T follicular helper cell (primary cell): ENCODE measurements around the gene DEPP1.

ENCODE experiments used
- DNase-seq: peaks from one replicate; pipeline ENCODE4 v3.0.0-alpha.2; 2020; ENCODE audit warnings: low read depth

The DEPP1 gene

DNA sequence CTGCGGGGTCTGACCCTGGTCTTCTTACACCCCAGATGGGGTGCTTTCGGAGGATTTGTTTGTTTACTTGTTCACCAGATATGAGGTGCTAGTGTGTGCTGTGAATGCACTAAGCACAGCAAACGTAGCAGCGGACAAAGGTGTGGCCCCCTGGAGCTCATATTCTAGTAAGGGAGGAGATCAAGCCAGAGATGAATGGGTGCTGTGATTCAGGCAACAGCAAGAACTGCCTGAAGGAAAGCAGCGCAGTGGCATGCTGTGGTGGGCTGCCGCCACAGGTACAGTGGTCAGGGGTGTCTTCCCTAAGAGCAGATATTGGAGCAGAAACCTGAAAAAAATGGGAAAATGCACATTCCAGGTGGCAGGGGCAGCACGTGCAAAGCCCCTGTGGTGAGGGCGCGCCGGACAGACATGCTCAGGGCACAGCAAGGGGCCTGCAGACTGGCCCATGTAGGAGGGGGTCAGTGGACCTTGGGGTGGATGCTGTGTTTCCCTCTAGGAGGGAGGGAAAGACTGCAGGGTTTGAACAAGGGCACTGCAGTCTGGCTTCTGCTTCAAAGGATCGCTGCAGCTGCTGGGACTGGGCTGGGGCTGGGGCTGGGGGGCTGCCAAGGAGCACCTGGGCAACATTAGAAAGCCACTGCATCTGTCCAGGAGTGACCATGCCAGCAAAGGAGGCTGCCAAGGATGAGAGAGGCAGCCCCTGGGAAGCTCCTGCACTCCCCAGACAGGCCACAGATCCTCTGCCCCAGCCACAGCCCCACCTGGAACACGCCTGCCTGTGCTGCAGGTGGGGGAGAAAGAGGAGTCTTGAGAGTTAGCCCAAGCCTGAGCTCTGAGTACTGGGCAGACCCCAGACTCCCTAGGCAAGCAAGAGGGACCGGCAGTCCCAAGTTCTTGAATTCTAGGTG is 927 bp upstream of the DEPP1 start:
- no peak for DNase-seq

DNA sequence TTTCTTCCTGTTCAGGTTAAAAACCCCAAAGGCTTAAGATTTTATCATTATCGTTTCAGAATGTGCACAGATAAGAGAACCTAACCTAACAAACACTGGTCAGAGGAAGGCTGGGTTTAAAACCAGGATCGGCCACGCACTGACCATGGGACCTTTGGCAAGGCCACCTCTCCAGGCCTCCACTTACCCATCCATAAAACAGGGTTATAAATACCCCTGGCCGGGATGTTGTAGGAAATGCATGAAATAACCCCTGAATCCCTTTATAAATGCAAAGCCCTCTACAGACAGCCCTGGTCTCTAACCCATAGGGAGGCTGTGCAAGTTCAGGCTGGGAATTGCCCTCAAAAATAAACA is 418 bp downstream of the DEPP1 start:
- DNase-seq = no peak

DNA sequence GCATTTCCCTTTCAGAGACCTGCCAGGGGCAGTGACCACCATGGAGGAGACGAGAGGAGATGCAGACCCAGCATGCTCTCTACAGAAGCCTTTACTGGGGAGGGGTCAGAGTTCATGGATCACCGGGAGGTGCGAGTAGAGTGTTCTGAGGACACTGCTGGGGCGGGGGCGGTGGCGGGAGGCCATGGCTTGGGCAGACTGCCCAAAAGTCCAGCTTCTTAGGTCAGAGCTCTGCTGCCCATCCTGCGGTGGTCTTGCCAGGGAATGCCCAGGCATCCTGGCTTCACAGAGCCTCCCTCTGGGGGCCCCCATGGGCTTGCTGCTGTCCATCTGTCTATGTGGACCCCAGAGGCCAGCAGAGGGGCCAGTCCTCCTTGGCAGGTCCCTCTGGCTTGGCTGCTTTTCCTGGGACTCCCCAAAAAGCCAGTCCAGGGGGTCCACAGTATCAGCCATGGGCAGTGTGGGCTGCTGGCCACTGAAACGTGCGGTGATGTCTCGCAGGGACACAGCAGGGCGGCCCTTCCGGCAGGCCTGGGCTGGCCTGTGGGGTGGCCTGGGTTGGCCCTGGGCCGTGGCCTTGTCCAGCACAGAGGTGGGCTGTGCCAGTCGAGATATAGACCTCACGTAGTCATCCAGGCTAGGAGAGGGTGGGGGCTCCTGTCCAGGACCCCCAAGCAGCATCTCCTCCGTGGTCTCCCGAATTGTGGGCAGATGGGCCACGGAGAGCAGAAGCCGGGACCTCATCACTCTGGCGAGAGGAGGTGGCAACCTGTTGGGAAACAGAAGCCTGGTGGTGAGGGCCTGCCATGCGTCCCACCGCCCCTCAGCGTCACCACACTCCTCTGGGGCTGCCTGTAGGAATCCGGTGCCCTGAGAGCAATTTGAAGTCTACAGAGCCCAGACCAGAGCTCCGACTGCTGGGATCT is 1.1 kb downstream of the DEPP1 start:
- no peak for DNase-seq

DNA sequence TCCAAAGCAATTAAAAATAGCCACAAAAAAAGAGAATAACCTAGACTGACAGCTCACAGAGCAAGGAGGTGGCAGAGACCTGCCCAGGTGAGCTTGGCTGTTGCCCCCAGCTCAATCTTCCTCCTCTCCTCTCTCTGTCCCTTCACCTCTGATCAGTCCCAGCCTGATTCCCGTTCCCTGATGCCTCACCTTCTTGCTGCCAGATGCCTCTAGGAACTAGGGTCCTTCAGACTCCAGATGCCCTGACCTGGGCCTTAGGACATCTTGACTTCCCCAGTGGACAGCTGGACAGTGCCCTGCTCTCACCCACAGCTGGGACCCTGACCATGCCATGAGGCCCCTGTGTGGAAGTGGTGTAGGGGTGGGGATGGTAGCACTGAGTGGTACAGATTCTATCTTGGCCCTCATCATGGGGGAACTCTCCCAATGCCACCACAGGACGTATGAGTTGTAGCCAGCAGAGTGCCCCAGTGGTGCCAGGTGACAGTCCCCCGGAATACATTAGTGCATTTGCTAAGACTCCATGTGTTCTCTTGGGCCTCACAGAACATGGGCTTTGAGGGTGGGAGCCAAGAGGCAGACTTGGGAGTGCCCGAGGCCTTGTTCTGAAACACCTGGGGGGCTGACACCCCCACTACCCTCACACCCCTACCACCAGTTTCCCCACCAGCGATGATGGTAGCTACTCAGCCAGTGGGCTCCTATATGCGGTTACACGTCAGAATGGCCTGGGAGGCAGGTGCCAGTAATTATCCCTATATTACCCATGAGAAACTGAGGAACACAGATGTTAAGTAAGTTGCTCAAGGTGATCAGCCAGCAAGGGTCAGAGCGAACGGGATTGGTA is 2.0 kb downstream of the DEPP1 start:
- no peak for DNase-seq

DNA sequence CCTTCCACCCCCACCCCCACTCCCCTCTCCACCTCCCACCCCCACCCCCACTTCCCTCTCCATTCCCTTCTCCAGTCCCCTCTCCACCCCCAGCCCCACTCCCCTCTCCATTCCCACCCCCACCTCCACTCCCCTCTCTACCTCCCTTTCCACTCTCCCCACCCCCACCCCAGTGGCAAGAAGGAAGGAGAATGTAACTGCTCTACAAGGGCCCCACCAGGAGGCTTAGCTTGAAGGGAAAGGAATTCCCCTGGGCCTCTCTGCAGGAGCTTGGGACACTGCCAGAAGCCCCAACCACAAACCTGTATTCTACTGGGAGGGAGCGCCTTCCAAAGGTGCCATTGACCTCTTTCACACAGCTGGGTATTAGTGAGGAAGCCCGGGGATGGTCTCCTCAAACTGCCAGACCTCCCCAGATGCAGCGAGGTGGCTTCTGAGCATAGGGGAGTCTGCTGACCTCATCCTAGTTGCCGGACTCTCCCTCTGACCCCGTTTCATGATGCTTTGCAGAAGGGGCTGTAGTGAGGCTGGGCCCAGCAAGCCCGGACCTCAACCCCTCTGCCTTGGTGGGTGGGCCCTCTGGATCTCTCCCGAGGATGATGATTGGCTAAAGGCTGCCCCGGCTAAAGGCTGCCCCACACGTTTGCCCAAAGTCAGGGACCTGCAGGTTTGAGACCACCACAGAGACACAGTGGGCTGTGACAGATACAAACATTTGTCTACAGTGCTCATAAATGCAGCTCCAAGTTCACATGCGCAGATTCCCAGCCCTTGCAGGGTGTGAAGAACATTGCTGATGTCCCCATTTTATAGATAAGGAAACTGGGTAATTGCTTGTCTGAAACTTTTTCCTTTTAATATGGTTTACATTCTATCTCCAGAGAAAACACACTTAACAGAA is 2.9 kb downstream of the DEPP1 start:
- DNase-seq = no peak

DNA sequence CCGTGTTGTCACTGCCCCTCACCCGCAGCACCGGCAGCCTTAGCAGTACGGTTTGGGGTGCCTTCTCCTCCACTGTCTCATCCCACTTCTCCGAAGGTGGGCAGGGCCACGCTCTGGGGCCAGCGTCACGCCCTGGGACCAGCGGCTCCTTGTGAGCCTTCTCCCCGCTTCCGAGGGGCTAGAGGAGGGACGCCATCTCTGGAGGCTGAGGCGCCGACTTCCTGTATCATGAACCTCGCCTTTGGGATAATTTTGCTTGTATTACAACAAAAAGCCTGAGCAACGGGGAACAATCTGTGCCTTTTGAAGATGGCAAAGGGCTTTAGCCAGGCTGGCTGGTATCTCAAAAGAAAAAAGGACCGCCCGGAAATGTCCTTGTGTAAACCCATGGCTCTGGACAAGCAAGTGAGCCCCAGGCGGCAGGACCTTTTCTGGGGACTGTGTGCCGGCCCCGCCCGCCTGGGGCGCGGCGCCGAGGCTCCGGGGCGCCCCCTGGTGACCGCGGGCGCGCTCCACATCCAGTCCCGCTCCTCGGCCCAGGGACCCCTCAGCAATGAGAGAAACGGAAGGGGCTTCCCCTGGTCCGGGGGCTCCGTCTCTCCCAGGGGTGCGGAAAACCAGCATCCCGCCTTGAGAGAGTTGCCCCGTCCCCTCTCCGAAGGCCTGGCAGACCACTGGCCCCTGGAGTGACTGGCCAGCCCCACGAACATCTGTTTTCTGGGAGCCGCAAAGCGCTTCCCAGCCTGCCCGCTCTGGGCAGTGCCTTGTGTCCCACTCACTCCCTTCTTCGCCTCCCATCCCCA is 3.8 kb downstream of the DEPP1 start:
- DNase-seq = peak; percentile 34

DNA sequence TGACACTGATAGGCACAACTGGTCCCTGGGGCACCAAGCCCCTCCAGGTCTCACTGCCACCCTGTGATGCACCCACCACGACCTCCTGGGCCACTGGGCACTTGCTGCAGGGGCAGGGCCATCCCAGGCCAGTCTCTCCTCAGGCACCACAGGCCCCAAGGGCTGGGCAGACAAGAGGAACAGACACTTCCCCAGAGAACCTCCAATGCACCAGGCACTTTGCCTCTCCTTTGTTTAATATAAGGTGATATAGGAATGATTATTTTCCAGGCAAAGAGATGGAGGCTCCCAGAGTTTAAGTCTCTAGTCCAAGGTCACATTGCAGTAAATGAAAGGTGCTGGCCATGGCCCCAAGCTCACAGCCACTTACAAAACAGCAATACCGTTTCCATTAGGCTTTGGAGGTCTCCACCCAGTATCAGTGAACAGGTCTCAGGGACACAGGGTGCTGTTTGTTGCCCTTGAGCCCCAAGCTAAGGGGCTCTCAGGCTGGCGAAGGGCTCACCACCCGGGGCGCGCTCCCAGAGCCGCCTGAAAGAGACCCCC is 4.5 kb downstream of the DEPP1 start:
- no peak for DNase-seq

DNA sequence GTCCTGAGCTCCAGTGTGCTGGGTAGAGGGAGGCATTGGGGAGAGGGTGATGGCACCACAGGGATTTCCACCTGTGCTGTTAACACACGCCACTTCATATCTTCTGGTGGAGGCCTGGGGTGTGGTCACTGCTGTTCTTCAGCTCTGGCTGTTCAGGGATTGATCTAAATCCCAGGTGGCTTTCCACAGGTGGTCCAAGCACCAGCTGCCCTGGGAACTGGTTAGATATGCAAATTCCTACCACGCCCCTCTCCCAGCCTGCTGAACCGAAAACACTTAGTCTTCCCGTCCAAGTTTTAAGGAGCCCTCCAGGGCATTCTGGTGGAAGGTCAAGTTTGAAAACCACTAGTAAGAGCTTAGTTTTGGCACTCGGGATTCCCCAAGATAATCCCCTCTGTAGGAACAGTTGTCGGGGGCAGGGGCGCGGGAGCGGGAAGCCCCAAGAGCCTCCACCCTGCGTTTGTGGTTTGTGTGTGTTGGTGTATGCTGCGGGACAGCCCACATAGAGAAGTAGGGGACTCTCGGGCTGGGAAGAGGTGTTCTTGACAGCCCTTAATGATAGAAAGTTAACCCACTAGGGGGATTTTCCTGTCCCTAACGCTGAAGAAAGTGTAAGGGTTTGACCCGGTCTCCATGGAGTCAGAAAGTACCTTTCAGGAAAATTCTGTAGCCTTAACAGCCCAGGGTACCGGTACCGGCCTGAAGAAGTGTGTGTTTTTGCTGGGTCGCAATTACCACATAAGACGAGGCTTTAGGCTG is 5.1 kb downstream of the DEPP1 start:
- DNase-seq = no peak

DNA sequence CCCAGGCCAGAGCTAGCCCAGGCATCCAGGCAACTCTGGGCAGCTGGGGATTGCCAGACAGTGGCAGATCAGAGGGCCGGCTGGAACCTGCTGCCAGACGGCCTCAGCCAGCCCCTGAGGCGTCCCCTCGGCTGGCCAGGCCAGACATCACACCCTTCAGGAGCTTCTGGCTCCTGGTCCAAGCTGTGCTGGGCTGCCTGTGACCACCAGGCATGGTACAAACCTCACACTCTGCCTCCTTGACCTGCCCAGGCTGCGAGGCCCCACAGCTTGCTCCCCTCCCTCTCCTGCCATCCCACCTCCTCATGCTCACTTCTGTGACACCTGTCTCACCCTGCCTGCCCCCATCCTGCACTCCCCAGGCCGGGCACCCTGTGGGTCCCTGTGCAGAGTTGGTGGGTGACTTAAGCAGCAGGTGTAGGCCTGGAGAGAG is 5.7 kb downstream of the DEPP1 start:
- DNase-seq = no peak

DNA sequence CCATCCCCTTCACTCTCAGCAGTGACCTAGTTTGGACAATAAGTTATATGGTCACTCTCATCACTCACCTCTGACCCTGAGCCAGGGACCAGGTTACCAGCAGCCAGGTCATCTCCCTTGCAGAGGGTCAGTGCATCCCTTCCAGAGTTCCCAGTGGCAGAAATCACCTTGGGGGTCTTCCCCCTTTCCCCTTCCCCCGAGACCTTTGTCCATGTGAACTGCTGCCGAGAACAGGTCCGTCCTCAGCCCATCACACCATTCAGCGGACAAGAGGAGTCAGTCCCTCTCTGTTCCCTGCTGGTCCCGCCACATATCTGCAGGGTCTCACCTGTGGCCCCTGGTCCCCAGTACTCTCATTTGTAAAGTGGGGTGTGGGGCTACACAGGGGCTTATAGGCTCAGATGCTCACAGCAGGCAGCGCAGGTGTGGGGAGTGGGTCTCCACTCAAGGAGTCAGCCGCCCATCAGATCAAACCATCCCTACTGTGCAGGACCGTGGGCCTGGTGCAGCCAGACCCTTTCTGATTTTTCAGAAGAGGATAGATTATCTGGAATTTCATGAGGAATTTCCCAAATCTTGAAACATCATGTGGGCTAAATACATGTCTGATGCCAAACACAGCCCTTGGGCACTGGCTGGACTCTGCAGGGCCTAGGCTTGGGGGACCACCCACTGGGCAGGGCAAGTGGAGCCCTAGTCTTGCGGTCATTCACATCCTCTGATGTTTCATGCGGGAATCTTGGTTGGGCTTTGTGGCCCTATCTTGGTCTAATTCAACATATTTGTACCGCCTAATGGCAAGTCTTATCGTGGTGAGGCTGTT is 6.5 kb downstream of the DEPP1 start:
- no peak for DNase-seq

DNA sequence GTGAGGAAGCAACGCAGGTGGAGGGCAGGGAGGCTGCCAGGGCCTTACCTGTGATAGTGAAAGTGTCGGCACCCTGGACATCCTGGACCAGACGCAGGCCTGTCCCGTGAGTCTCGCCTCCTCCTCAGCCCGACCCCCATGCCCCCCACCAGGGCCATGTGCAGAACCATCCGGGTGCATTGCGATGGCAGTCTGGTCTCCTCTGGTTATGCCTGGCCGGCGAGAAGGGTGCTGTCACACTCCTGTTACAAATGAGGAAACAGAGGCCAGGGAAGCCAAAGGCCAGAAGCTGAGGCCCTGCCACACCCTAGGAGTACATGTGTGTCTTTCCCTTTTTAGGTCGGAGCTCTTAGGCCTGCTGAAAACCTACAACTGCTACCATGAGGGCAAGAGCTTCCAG is 7.2 kb downstream of the DEPP1 start:
- DNase-seq = no peak

DNA sequence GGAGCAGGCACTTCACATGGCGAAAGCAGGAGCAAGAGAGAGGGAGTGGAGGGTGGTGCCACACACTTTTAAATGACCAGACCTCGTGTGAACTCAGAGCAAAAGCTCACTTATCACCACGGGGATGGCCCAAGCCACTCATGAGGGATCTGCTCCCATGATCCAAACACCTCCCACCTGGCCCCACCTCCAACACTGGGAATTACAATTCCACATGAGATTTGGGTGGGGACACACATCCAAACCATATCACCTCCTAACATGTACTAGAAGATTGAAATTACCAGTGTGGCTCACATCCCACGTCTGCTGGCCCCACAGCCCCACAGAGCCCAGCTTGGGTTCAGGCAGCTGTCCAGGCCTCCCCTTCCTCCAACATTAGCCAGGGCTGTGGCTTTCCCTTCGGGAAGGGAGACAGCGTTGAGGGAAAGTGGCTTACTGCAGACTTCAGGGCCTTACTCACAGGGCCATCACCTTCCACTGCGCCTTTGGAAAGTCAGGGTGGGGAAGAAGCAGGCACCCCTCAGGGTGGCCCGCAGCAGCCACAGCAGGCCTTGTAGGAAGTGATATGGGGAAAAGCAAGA is 7.7 kb downstream of the DEPP1 start:
- DNase-seq = no peak

DNA sequence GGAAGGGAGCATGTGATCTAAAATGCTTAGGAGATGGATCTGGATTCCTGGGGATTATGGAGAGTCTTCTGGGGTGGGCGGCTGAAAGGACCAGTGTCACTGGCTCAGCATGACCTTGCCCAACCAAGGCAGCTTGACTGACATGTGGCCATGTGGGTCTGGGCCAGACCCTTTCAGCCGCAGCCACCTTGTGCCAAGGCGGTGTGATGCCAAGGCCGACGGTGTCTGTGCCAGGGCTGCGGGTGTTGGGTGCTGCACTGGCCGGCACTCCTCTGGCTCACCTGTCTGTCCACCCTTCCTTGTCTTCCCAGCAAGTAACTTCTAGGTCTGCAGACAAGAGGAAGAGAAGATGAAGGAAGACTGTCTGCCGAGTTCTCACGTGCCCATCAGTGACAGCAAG is 8.8 kb downstream of the DEPP1 start:
- no peak for DNase-seq

DNA sequence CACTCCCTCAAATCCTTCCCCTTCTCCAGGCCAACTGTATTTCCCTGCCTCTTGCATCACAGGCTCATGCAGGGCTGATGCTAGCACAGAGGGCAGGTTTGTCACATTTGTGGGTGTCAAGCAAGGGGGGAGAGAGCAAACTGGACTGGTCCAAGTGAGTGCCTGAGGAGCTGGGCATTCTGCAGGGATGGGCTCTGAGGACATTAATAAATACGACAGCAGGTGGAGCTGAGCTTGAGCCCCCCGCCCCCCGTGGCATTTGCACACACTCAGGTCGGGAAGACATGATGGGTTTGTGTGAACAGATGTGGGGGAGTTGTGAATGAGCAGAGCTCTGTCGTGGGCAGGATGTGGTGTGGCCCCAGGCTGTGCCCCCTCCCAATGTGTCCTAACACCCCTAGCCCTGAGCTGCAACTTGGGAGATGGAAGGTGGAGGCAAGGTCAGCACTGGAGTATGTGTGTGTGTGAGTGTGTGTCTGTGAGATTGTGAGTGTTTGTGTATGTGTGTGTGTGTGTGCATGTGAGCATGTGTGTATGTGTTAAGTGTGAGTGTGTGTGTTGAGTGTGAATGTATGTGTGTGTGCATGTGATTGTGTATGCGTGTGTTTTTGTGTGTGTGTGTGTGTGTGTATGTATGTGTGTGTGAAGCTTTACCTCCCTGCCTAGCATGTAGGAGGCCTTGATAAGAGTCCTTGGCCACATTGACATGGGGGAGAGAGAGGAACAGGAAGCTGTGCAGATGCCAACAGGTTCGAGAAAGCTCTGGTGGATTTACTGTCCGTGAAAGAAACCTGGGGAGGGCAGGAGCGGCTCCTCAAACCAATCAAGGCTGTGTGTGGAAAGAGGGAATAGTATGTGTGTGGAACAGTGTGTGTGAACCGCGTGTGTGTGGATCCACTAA is 9.9 kb downstream of the DEPP1 start:
- DNase-seq = no peak

DNA sequence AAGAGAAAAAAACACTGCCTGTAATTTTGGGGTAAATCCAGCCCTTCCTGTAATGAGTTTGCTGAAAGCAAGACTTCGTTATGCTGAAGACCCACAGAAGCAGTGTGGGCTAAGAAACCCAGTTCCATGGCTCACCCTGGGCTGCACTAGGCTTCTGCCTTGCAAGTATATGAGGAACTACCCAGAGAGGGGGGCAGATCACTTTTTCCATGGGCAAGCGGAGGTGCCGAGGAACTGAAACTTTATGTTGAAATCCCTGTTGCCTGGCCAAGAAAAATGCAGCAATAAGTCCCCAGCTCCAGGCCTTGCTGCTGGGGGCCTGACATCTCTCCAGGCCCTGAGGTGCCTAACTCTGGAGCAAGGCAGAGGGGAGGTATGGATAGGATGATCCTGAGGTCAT is 10.5 kb downstream of the DEPP1 start:
- DNase-seq = no peak

DNA sequence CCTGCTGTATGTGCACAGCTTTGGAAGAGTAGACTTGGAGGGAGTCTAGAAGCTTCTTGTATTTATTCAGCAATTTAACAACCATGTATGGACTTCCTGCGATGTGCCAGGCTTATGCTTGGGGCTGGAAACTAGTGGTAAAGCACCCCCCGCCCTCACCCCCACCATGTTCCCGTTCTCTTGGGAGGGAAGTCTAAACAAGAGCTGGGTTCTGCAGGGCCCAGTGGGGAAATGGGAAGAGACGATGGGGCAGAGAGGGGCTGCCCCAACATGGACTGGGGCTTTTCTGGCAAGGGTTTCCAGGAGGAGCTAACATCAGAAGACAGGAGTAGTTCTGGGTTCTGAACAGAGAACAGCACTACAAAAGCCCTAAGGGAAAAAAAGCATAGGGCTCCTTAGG is 11.0 kb downstream of the DEPP1 start:
- DNase-seq = no peak
